ENCODE data around the gene CCSAP.
A peak's percentile ranks its signal among the peaks of the same experiment; 100 is the strongest.

Gene CCSAP

DNA sequence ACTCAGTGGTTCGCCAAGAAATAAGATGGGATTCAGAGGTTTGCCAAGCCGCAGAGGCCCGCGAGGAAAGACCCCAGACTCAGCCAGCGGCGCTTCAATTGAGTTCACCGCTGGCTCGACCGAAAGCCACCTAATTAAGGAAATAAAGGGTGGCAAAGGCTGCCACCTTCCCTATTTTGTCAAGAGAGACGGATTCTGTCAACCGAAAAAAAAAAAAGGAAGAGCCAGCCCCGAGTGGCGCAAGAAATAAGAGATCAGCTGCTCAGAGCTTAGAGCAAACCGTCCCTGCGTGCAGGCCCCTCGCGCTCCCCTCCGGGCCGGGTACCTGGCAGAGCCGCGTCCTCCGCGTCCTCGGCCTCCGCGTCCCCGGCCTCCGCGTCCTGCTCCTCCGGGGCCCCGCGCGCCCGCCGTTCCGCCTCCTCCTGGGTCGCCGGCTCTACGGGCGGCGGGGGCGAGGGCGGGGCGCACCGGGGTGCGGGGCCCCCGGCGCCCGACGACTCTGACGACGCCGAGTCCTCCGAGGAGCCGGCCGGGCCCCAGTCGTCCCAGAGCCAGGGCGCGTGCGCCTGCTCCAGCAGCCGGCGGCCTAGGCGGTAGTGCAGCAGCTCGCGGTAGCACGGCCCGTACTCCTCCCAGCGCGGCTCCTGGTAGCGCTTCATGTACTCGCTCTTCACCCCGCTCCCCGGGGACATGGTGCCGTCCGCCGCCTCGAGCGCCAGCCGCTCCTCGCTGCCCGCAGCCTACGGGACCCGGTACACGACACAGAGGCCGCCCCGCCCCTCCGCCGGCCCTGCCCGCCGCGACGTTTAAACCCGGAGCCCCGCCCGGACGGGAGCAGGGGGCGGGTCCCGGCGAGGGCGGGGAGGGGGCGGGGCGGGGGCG lies 832 bp downstream of the CCSAP start (continued):
- TF ChIP-seq, protein P1, sequence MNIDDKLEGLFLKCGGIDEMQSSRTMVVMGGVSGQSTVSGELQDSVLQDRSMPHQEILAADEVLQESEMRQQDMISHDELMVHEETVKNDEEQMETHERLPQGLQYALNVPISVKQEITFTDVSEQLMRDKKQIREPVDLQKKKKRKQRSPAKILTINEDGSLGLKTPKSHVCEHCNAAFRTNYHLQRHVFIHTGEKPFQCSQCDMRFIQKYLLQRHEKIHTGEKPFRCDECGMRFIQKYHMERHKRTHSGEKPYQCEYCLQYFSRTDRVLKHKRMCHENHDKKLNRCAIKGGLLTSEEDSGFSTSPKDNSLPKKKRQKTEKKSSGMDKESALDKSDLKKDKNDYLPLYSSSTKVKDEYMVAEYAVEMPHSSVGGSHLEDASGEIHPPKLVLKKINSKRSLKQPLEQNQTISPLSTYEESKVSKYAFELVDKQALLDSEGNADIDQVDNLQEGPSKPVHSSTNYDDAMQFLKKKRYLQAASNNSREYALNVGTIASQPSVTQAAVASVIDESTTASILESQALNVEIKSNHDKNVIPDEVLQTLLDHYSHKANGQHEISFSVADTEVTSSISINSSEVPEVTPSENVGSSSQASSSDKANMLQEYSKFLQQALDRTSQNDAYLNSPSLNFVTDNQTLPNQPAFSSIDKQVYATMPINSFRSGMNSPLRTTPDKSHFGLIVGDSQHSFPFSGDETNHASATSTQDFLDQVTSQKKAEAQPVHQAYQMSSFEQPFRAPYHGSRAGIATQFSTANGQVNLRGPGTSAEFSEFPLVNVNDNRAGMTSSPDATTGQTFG (tag by site-specific recombination; IDR thresholded peaks at IDR 0.05; ENCODE audit: borderline replicate concordance), result no peak
- no peak for TF ChIP-seq OVOL3 (tag by site-specific recombination; IDR thresholded peaks at IDR 0.05)
- no peak for TF ChIP-seq ZNF530 (tag by site-specific recombination; IDR thresholded peaks at IDR 0.05; ENCODE audit: low read depth)
- no peak for TF ChIP-seq ZNF585B (tag by site-specific recombination; IDR thresholded peaks at IDR 0.05)
- no peak for TF ChIP-seq ZNF146 (tag by site-specific recombination; IDR thresholded peaks at IDR 0.05)
- TF ChIP-seq, protein P2, sequence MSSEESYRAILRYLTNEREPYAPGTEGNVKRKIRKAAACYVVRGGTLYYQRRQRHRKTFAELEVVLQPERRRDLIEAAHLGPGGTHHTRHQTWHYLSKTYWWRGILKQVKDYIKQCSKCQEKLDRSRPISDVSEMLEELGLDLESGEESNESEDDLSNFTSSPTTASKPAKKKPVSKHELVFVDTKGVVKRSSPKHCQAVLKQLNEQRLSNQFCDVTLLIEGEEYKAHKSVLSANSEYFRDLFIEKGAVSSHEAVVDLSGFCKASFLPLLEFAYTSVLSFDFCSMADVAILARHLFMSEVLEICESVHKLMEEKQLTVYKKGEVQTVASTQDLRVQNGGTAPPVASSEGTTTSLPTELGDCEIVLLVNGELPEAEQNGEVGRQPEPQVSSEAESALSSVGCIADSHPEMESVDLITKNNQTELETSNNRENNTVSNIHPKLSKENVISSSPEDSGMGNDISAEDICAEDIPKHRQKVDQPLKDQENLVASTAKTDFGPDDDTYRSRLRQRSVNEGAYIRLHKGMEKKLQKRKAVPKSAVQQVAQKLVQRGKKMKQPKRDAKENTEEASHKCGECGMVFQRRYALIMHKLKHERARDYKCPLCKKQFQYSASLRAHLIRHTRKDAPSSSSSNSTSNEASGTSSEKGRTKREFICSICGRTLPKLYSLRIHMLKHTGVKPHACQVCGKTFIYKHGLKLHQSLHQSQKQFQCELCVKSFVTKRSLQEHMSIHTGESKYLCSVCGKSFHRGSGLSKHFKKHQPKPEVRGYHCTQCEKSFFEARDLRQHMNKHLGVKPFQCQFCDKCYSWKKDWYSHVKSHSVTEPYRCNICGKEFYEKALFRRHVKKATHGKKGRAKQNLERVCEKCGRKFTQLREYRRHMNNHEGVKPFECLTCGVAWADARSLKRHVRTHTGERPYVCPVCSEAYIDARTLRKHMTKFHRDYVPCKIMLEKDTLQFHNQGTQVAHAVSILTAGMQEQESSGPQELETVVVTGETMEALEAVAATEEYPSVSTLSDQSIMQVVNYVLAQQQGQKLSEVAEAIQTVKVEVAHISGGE (tag by site-specific recombination; conservative IDR thresholded peaks at IDR 0.05; ENCODE audit: low read depth), result no peak; the same call in 1 of the 2 replicates
- TF ChIP-seq ZNF211 (tag by site-specific recombination; IDR thresholded peaks at IDR 0.05; ENCODE audit: low read depth), result no peak
- no peak for TF ChIP-seq ZIC2 (tag by site-specific recombination; IDR thresholded peaks at IDR 0.05)
- TF ChIP-seq, protein P3, sequence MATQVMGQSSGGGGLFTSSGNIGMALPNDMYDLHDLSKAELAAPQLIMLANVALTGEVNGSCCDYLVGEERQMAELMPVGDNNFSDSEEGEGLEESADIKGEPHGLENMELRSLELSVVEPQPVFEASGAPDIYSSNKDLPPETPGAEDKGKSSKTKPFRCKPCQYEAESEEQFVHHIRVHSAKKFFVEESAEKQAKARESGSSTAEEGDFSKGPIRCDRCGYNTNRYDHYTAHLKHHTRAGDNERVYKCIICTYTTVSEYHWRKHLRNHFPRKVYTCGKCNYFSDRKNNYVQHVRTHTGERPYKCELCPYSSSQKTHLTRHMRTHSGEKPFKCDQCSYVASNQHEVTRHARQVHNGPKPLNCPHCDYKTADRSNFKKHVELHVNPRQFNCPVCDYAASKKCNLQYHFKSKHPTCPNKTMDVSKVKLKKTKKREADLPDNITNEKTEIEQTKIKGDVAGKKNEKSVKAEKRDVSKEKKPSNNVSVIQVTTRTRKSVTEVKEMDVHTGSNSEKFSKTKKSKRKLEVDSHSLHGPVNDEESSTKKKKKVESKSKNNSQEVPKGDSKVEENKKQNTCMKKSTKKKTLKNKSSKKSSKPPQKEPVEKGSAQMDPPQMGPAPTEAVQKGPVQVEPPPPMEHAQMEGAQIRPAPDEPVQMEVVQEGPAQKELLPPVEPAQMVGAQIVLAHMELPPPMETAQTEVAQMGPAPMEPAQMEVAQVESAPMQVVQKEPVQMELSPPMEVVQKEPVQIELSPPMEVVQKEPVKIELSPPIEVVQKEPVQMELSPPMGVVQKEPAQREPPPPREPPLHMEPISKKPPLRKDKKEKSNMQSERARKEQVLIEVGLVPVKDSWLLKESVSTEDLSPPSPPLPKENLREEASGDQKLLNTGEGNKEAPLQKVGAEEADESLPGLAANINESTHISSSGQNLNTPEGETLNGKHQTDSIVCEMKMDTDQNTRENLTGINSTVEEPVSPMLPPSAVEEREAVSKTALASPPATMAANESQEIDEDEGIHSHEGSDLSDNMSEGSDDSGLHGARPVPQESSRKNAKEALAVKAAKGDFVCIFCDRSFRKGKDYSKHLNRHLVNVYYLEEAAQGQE (tag by site-specific recombination; IDR thresholded peaks at IDR 0.05), result no peak
- no peak for TF ChIP-seq ZNF175 (tag by site-specific recombination; IDR thresholded peaks at IDR 0.05)
- no peak for TF ChIP-seq ZNF157 (tag by site-specific recombination; IDR thresholded peaks at IDR 0.05)
- TF ChIP-seq, protein P4, sequence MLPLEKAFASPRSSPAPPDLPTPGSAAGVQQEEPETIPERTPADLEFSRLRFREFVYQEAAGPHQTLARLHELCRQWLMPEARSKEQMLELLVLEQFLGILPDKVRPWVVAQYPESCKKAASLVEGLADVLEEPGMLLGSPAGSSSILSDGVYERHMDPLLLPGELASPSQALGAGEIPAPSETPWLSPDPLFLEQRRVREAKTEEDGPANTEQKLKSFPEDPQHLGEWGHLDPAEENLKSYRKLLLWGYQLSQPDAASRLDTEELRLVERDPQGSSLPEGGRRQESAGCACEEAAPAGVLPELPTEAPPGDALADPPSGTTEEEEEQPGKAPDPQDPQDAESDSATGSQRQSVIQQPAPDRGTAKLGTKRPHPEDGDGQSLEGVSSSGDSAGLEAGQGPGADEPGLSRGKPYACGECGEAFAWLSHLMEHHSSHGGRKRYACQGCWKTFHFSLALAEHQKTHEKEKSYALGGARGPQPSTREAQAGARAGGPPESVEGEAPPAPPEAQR (tag by site-specific recombination; IDR thresholded peaks at IDR 0.05), result no peak
- TF ChIP-seq ZNF747 (tag by site-specific recombination; IDR thresholded peaks at IDR 0.05), result no peak
- TF ChIP-seq ZNF596 (tag by site-specific recombination; IDR thresholded peaks at IDR 0.05), result peak; percentile 39
- TF ChIP-seq, protein P5, sequence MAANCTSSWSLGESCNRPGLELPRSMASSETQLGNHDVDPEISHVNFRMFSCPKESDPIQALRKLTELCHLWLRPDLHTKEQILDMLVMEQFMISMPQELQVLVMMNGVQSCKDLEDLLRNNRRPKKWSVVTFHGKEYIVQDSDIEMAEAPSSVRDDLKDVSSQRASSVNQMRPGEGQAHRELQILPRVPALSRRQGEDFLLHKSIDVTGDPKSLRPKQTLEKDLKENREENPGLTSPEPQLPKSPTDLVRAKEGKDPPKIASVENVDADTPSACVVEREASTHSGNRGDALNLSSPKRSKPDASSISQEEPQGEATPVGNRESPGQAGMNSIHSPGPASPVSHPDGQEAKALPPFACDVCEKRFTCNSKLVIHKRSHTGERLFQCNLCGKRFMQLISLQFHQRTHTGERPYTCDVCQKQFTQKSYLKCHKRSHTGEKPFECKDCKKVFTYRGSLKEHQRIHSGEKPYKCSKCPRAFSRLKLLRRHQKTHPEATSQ (tag by site-specific recombination; IDR thresholded peaks at IDR 0.05), result no peak
- TF ChIP-seq ZNF19 (tag by site-specific recombination; IDR thresholded peaks at IDR 0.05; ENCODE audit: low read depth), result no peak
- no peak for TF ChIP-seq ZNF133 (tag by site-specific recombination; IDR thresholded peaks at IDR 0.05)
- TF ChIP-seq EGR2 (tag by site-specific recombination; IDR thresholded peaks at IDR 0.05; ENCODE audit: low read depth), result no peak
- no peak for TF ChIP-seq TCF7L2 (IDR thresholded peaks at IDR 0.05; ENCODE audit: borderline replicate concordance, low read depth, low read length)
- no peak for TF ChIP-seq KLF8 (tag by site-specific recombination; IDR thresholded peaks at IDR 0.05)
- no peak for TF ChIP-seq HOXC10 (CRISPR knock-in tag; IDR thresholded peaks at IDR 0.05)
- no peak for TF ChIP-seq ZNF138 (tag by site-specific recombination; IDR thresholded peaks at IDR 0.05; ENCODE audit: borderline replicate concordance)
- TF ChIP-seq ZNF555 (tag by site-specific recombination; conservative IDR thresholded peaks at IDR 0.05), result no peak
- TF ChIP-seq, protein P6, sequence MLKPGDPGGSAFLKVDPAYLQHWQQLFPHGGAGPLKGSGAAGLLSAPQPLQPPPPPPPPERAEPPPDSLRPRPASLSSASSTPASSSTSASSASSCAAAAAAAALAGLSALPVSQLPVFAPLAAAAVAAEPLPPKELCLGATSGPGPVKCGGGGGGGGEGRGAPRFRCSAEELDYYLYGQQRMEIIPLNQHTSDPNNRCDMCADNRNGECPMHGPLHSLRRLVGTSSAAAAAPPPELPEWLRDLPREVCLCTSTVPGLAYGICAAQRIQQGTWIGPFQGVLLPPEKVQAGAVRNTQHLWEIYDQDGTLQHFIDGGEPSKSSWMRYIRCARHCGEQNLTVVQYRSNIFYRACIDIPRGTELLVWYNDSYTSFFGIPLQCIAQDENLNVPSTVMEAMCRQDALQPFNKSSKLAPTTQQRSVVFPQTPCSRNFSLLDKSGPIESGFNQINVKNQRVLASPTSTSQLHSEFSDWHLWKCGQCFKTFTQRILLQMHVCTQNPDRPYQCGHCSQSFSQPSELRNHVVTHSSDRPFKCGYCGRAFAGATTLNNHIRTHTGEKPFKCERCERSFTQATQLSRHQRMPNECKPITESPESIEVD (tag by site-specific recombination; IDR thresholded peaks at IDR 0.05), result no peak
- no peak for TF ChIP-seq ZNF521 (tag by site-specific recombination; IDR thresholded peaks at IDR 0.05)
